Measurements from ENCODE around the gene ACADSB. TPM values are rescaled to one million over a fixed set of nuclear protein-coding genes. Genes with fewer than 3 reads are reported as not detected.

ACADSB gene
- total RNA-seq, 6 donors from 2014 or later = 10.4 to 48.2 (median 30.2) TPM

- no peaks in the 10 kb centered on the region for H3K9me3 ChIP-seq
- H3K27ac ChIP-seq = no peak overlapping the region
- H3K27me3 ChIP-seq = no peaks in the 10 kb centered on the region
- H3K36me3 ChIP-seq = no peaks in the 10 kb centered on the region
- no peak for TF ChIP-seq EP300 (IDR thresholded peaks at IDR 0.05)
- no peak for TF ChIP-seq POLR2A (IDR thresholded peaks at IDR 0.05)
- TF ChIP-seq CTCF (IDR thresholded peaks at IDR 0.05) = no peak
- TF ChIP-seq POLR2AphosphoS5 (IDR thresholded peaks at IDR 0.05) = no peak
- no peaks in the 10 kb centered on the region for H3K4me1 ChIP-seq
- DNase-seq (no peak), ATAC-seq (ENCODE audit: low FRiP score in 2 of 2) (no peak)
- WGBS, 2 donors = 72 to 77% methylated on average over 7 of the region's 7 CpGs
- no peak overlapping the region for H3K4me3 ChIP-seq
Observed at GRCh38 chr10:123081896-123082295, 73.1 kb downstream of the ACADSB start.

GRCh38 chr10:123083811-123084210 is 75.0 kb downstream of the ACADSB start:
- H3K27ac ChIP-seq = no peak overlapping the region
- DNase-seq = no peak
- ATAC-seq (ENCODE audit: low FRiP score in 2 of 2) = no peak
- no peak overlapping the region for H3K4me3 ChIP-seq
- no peak for TF ChIP-seq EP300 (IDR thresholded peaks at IDR 0.05)
- no peak for TF ChIP-seq CTCF (IDR thresholded peaks at IDR 0.05)
- no peak for TF ChIP-seq POLR2A (IDR thresholded peaks at IDR 0.05)
- no peak for TF ChIP-seq POLR2AphosphoS5 (IDR thresholded peaks at IDR 0.05)
- H3K4me1 ChIP-seq = no peaks in the 10 kb centered on the region
- WGBS, 2 donors = 84 to 94% methylated on average over 5 of the region's 6 CpGs
- no peaks in the 10 kb centered on the region for H3K27me3 ChIP-seq
- H3K36me3 ChIP-seq = no peaks in the 10 kb centered on the region
- no peaks in the 10 kb centered on the region for H3K9me3 ChIP-seq

GRCh38 chr10:123086281-123086680 is 77.5 kb downstream of the ACADSB start:
- no peaks in the 10 kb centered on the region for H3K27me3 ChIP-seq
- WGBS, 2 donors = 79 to 88% methylated on average over 7 of the region's 7 CpGs
- H3K9me3 ChIP-seq = no peaks in the 10 kb centered on the region
- H3K4me1 ChIP-seq = no peaks in the 10 kb centered on the region
- no peak overlapping the region for H3K27ac ChIP-seq
- no peak for ATAC-seq (ENCODE audit: low FRiP score in 2 of 2)
- no peak overlapping the region for H3K4me3 ChIP-seq
- TF ChIP-seq EP300 (IDR thresholded peaks at IDR 0.05) (no peak), CTCF (IDR thresholded peaks at IDR 0.05) (no peak), POLR2AphosphoS5 (IDR thresholded peaks at IDR 0.05) (no peak), POLR2A (IDR thresholded peaks at IDR 0.05) (no peak)
- H3K36me3 ChIP-seq = no peaks in the 10 kb centered on the region
- no peak for DNase-seq

GRCh38 chr10:123087348-123087747 is 78.5 kb downstream of the ACADSB start:
- Histone ChIP-seq H3K4me1 (no peaks in the 10 kb centered on the region), H3K9me3 (no peaks in the 10 kb centered on the region), H3K36me3 (no peaks in the 10 kb centered on the region), H3K27me3 (no peaks in the 10 kb centered on the region), H3K27ac (no peak overlapping the region), H3K4me3 (no peak overlapping the region)
- TF ChIP-seq POLR2A (IDR thresholded peaks at IDR 0.05) (no peak), EP300 (IDR thresholded peaks at IDR 0.05) (no peak), POLR2AphosphoS5 (IDR thresholded peaks at IDR 0.05) (no peak), CTCF (IDR thresholded peaks at IDR 0.05) (no peak)
- no peak for ATAC-seq (ENCODE audit: low FRiP score in 2 of 2)
- 88 to 92% methylated on average over 4 of the region's 4 CpGs for WGBS, 2 donors
- DNase-seq = no peak

GRCh38 chr10:123087786-123088185 is 79.0 kb downstream of the ACADSB start:
- Histone ChIP-seq H3K4me3 (no peak overlapping the region), H3K36me3 (no peaks in the 10 kb centered on the region), H3K27ac (no peak overlapping the region), H3K27me3 (no peaks in the 10 kb centered on the region), H3K9me3 (no peaks in the 10 kb centered on the region), H3K4me1 (no peaks in the 10 kb centered on the region)
- 65 to 82% methylated on average over 3 of the region's 3 CpGs for WGBS, 2 donors
- no peak for ATAC-seq (ENCODE audit: low FRiP score in 2 of 2)
- TF ChIP-seq POLR2A (IDR thresholded peaks at IDR 0.05) = no peak
- DNase-seq = no peak
